Endothelial cell of umbilical vein (primary cell): ENCODE data around the gene TBX15.

Experiments used
- POLR2A ChIP-seq: IDR thresholded peaks from 2 replicates; pipeline ENCODE4 v1.6.1; 2012; ENCODE audit warnings: low read depth, mild to moderate bottlenecking, control low read depth, low read length
- TF ChIP-seq, protein P1 (sequence below), 2 donors: IDR thresholded peaks; 1 replicate in 1 of 2; 2 replicates in 1 of 2; pipeline ENCODE4 v1.5.1; 2011; ENCODE audit warnings: low read length in 2 of 2, mild to moderate bottlenecking in 2 of 2, moderate library complexity in 2 of 2, control low read depth in 1 of 2, inconsistent platforms in 1 of 2, low read depth in 1 of 2; ENCODE audit not compliant: insufficient read depth in 1 of 2; ENCODE audit errors: extremely low read depth in 1 of 2
- TF ChIP-seq, protein P2 (sequence below): IDR thresholded peaks from 2 replicates; pipeline ENCODE4 v1.6.1; 2011; ENCODE audit not compliant: insufficient read depth, insufficient read length

GRCh38 chr1:118989878-118990378, 1.8 kb upstream of the TBX15 start:
- TF ChIP-seq, protein P1, sequence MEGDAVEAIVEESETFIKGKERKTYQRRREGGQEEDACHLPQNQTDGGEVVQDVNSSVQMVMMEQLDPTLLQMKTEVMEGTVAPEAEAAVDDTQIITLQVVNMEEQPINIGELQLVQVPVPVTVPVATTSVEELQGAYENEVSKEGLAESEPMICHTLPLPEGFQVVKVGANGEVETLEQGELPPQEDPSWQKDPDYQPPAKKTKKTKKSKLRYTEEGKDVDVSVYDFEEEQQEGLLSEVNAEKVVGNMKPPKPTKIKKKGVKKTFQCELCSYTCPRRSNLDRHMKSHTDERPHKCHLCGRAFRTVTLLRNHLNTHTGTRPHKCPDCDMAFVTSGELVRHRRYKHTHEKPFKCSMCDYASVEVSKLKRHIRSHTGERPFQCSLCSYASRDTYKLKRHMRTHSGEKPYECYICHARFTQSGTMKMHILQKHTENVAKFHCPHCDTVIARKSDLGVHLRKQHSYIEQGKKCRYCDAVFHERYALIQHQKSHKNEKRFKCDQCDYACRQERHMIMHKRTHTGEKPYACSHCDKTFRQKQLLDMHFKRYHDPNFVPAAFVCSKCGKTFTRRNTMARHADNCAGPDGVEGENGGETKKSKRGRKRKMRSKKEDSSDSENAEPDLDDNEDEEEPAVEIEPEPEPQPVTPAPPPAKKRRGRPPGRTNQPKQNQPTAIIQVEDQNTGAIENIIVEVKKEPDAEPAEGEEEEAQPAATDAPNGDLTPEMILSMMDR (IDR thresholded peaks at IDR 0.05; ENCODE audit: extremely low read depth in 1 of 2, insufficient read depth in 1 of 2, low read depth in 1 of 2, low read length in 2 of 2) = no peak
- no peak for TF ChIP-seq POLR2A
- TF ChIP-seq, protein P2, sequence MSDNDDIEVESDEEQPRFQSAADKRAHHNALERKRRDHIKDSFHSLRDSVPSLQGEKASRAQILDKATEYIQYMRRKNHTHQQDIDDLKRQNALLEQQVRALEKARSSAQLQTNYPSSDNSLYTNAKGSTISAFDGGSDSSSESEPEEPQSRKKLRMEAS = no peak
